RWPE2 (cell line): ENCODE results near the gene TKT.
"Not testable (repeated sequence)": the region's sequence is repeated elsewhere in the genome, so short reads cannot be mapped to it uniquely, and the experiment has no call there.

ENCODE experiments used
- ATAC-seq: fragments of 200-7000 bp; cut with Tn5 transposase; 3 replicates; pipeline ENCODE4 v1.9.1; 2021; ENCODE audit warnings: low read depth
- DNase-seq: peaks from one replicate; pipeline ENCODE4 v3.0.0-alpha.2; 2020; ENCODE audit warnings: low spot score
- H3K27ac ChIP-seq: fragments of 450-650 bp; 2 replicates; pipeline ENCODE4 v1.5.1; 2017; ENCODE audit warnings: mild to moderate bottlenecking; ENCODE audit not compliant: poor library complexity, severe bottlenecking
- H3K27me3 ChIP-seq: fragments of 250-450 bp; sonication (Bioruptor Pico); 2 replicates; pipeline ENCODE4 v1.5.1; 2021; ENCODE audit warnings: mild to moderate bottlenecking, moderate library complexity; ENCODE audit not compliant: insufficient read depth, poor library complexity, severe bottlenecking
- H3K36me3 ChIP-seq: fragments of 250-450 bp; sonication (Bioruptor Pico); 2 replicates; pipeline ENCODE4 v1.5.1; 2020; ENCODE audit warnings: low read depth, mild to moderate bottlenecking, moderate library complexity
- H3K4me1 ChIP-seq: fragments of 250-450 bp; sonication (Bioruptor Pico); 2 replicates; pipeline ENCODE4 v1.5.1; 2021; ENCODE audit warnings: mild to moderate bottlenecking, moderate library complexity; ENCODE audit not compliant: insufficient read depth, poor library complexity, severe bottlenecking
- H3K4me3 ChIP-seq: fragments of 250-450 bp; sonication (Bioruptor Pico); 2 replicates; pipeline ENCODE4 v1.5.1; 2021; ENCODE audit warnings: mild to moderate bottlenecking, moderate library complexity; ENCODE audit not compliant: severe bottlenecking
- H3K9me3 ChIP-seq: fragments of 250-450 bp; sonication (Bioruptor Pico); 2 replicates; pipeline ENCODE4 v1.5.1; 2021; ENCODE audit warnings: mild to moderate bottlenecking, moderate library complexity; ENCODE audit not compliant: severe bottlenecking
- TF ChIP-seq, protein P1 (sequence below): fragments of 450-650 bp; IDR thresholded peaks from one replicate; pipeline ENCODE4 v1.5.1; 2017; ENCODE audit warnings: mild to moderate bottlenecking, moderate library complexity; ENCODE audit not compliant: poor library complexity, severe bottlenecking

Gene TKT

DNA sequence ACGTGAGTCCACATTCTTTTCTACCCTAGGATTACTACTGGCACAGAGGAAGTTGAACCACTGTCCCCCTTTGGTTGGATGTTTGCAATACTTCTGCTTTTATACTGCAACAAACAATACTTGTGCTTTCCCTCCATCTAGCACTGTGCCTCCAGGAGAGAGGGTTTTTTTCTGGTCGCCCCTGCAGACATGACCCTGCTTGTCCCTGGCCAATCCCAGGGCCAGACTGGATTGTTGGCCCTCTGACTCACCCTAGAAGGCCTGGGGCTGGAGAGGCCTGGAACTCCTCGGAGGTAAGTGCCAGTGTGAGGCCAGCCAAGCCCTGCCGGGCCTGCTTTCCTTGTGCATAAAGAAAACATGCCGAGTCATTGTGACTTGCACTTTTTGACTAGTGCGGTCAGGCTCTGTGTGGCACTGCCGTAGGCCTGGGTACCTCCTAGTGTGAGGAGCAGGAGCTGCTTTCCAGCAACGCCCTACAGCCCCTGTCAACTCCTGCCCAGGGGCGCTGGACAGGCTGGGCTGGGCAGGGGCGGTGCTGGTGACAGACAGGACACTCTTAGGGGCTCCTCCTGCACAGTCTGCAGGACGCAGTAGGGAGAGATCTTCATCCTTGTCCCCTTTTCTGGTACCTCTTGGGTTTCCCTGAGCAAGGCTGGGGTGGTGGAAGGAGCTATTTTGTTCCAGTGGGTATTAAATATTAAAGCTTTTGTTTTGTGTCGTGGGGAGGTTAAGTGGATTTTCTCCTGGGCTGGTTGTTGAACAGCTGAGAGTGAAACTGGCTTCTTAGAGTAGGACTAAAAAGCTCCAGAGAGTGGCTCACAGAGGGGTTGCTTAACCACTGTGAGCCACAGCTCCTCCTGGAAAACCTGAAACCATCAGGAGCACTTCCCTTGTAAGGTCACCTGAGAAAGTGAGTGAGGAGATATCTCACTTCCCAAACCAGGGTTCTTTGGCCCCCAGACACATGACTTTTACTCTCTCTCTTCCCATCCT, 14.4 kb upstream of the TKT start:
- no peaks in the 10 kb centered on the region for H3K27me3 ChIP-seq
- H3K4me1 ChIP-seq, result peaks cover 19% of the 10 kb centered on the region
- DNase-seq (peak; percentile 98), ATAC-seq (peak; percentile 98)
- H3K27ac ChIP-seq, result peak overlapping the region; percentile 87
- H3K4me3 ChIP-seq, result no peak overlapping the region
- TF ChIP-seq, protein P1, sequence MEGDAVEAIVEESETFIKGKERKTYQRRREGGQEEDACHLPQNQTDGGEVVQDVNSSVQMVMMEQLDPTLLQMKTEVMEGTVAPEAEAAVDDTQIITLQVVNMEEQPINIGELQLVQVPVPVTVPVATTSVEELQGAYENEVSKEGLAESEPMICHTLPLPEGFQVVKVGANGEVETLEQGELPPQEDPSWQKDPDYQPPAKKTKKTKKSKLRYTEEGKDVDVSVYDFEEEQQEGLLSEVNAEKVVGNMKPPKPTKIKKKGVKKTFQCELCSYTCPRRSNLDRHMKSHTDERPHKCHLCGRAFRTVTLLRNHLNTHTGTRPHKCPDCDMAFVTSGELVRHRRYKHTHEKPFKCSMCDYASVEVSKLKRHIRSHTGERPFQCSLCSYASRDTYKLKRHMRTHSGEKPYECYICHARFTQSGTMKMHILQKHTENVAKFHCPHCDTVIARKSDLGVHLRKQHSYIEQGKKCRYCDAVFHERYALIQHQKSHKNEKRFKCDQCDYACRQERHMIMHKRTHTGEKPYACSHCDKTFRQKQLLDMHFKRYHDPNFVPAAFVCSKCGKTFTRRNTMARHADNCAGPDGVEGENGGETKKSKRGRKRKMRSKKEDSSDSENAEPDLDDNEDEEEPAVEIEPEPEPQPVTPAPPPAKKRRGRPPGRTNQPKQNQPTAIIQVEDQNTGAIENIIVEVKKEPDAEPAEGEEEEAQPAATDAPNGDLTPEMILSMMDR, result peak; percentile 21
- no peaks in the 10 kb centered on the region for H3K9me3 ChIP-seq
- H3K36me3 ChIP-seq, result no peaks in the 10 kb centered on the region

DNA sequence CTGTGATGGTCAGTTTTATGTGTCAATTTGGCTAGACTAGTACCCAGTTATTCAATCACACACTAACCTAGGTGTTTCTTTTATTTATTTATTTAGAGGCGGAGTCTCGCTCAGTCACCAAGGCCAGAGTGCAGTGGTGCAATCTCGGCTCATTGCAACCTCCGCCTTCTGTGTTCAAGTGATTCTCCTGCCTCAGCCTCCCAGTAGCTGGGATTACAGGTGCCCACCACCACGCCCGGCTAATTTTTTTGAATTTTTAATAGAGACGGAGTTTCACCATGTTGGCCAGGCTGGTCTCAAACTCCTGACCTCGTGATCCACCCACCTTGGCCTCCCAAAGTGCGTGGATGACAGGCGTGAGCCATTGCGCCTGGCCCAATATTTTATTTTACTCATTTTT, 13.4 kb upstream of the TKT start:
- not testable (repeated sequence) for H3K9me3 ChIP-seq, DNase-seq, ATAC-seq, H3K27me3 ChIP-seq, H3K4me3 ChIP-seq, H3K36me3 ChIP-seq
- peaks cover 19% of the 10 kb centered on the region for H3K4me1 ChIP-seq
- peak overlapping the region; percentile 87 for H3K27ac ChIP-seq

DNA sequence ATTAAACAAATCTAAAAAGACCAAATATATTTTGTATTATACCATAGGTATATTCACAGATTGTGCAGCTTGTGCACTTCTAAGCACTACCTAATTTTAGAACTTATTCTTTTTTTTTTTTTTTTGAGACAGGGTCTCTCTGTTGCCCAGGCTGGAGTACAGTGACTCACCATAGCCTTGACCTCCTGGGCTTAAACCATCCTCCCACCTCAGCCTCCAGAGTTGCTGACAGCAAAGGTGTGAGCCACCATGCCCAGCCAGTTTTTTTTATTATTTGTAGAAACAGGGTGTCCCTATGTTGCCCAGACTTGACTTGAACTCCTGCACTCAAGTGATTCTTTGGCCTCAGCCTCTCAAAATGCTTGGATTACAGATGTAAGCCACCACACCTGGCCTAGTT, 11.9 kb upstream of the TKT start:
- H3K4me1 ChIP-seq, result peaks cover 26% of the 10 kb centered on the region
- no peak for ATAC-seq
- TF ChIP-seq, protein P1, result no peak
- H3K27me3 ChIP-seq, result no peaks in the 10 kb centered on the region
- H3K9me3 ChIP-seq, result no peaks in the 10 kb centered on the region
- H3K36me3 ChIP-seq, result no peaks in the 10 kb centered on the region
- H3K27ac ChIP-seq, result peak overlapping the region; percentile 87
- no peak for DNase-seq
- H3K4me3 ChIP-seq, result no peak overlapping the region

DNA sequence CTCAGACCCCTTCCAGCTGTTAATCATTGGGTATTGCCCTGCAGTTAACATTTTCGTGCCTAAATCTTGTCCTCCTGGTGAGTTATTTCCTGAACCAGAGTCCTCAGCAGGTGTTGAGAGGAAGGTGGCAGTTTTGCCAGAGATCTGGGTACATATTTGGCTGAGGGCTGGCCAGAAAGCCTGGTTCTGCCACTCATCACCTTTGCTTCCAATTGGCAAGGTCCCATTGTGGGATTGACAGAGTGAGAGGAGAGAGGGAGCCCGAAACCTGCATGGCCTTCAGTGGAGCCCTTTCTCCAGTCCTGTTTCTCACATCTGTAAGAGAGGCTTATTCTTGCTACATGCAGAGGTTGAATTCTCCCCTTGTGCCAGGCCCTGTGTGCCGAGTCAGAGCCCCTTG, 8.9 kb upstream of the TKT start:
- DNase-seq, result no peak

DNA sequence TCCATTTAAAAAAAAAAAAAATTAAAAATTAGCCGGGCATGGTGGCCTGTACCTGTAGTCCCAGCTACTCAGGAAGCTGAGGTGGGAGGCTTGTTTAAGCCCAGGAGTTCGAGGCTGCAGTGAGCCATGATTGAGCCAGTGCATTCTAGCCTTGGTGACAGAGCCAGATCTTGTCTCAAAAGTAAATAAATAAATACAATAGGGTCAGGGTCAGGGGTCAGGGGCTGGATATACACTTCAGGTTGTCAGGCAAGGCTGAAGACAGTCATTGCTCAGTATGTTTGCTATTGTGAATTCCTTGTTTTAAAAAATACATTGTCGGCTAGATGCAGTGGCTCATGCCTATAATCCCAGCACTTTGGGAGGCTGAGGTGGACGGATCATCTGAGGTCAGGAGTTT, 8.1 kb upstream of the TKT start:
- TF ChIP-seq, protein P1, result no peak
- Histone ChIP-seq H3K36me3 (no peaks in the 10 kb centered on the region), H3K4me3 (no peak overlapping the region), H3K27me3 (no peaks in the 10 kb centered on the region), H3K27ac (peak overlapping the region; percentile 64), H3K4me1 (peaks cover 19% of the 10 kb centered on the region), H3K9me3 (no peaks in the 10 kb centered on the region)
- ATAC-seq, result no peak
- no peak for DNase-seq

More for the DNA sequence above, 8.9 kb upstream of the TKT start:
- Histone ChIP-seq H3K27ac (peak overlapping the region; percentile 5), H3K4me3 (no peak overlapping the region), H3K4me1 (peaks cover 27% of the 10 kb centered on the region), H3K9me3 (no peaks in the 10 kb centered on the region), H3K36me3 (no peaks in the 10 kb centered on the region), H3K27me3 (no peaks in the 10 kb centered on the region)
- TF ChIP-seq, protein P1, result no peak
- ATAC-seq, result no peak
